ENCODE results near the gene KCNIP1.

DNA sequence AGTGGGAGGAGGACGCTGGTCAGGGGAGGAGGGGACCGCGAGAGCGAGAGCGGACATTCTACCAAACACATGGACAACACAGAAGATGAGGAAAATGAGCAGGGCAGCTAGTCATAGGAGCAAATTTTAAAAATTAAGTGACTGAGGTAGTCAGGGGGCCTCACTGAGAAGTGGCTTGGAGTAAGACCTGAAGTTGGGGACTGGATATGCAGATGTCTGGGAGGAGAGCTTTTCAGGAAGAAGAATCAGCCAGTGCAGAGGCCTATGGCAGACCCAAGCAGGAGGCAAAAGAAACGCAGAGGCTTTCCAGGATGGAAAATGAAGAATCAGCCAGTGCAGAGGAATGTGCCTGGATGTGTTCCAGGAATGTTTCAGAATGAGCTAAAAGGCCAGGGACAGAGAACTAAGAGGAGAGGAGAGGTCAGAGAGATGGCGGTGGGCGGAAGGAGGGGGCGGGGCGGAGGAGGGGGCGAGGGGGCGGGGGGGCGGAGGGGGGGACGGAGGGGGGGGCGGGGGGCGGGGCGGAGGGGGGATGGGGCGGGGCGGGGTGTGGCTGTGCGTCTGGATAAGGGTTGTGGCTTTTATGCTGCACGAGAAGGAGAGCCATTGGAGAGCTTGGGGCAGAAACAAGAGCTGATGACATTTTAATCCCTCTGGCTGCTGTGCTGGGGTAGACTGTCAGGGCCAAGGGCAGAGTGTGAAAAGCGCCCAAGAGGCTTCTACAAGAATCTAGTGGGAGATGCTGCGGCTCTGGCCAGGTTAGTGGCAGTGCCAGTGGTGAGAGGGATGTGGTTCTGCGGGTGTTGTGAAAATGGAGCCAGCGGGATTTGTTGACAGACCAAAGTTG lies 129.6 kb downstream of the KCNIP1 start:
- TF ChIP-seq, protein P1, sequence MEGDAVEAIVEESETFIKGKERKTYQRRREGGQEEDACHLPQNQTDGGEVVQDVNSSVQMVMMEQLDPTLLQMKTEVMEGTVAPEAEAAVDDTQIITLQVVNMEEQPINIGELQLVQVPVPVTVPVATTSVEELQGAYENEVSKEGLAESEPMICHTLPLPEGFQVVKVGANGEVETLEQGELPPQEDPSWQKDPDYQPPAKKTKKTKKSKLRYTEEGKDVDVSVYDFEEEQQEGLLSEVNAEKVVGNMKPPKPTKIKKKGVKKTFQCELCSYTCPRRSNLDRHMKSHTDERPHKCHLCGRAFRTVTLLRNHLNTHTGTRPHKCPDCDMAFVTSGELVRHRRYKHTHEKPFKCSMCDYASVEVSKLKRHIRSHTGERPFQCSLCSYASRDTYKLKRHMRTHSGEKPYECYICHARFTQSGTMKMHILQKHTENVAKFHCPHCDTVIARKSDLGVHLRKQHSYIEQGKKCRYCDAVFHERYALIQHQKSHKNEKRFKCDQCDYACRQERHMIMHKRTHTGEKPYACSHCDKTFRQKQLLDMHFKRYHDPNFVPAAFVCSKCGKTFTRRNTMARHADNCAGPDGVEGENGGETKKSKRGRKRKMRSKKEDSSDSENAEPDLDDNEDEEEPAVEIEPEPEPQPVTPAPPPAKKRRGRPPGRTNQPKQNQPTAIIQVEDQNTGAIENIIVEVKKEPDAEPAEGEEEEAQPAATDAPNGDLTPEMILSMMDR (IDR thresholded peaks at IDR 0.05; ENCODE audit: insufficient read depth, low read length, poor library complexity, severe bottlenecking), result no peak
- TF ChIP-seq EZH2phosphoT487 (conservative IDR thresholded peaks at IDR 0.05; ENCODE audit: low read length), result no peak

All from SU-DHL-6 (cell line).